H1 (cell line): ENCODE data around the gene PDE9A.

Experiments used
- CEBPB ChIP-seq: IDR thresholded peaks from 2 replicates; pipeline ENCODE4 v1.6.1; 2012; ENCODE audit warnings: low read depth, low read length
- CTCF ChIP-seq, 3 experiments: IDR thresholded peaks; 1 replicate in 2 of 3; 2 replicates in 1 of 3; pipeline versions ENCODE4 v1.5.1 to v1.6.1; 2011; ENCODE audit warnings: low read length in 3 of 3, mild to moderate bottlenecking in 3 of 3, inconsistent platforms in 2 of 3, low read depth in 1 of 3, moderate library complexity in 1 of 3; ENCODE audit not compliant: insufficient read depth in 1 of 3; ENCODE audit errors: control extremely low read depth in 1 of 3
- HDAC2 ChIP-seq, 2 experiments: fragments of 300-600 bp in 1 of 2; sonication (generic) in 1 of 2; IDR thresholded peaks; 2 replicates each; pipeline ENCODE4 v1.6.1; 2011 to 2012; ENCODE audit warnings: low read depth in 2 of 2, low read length in 2 of 2, mild to moderate bottlenecking in 2 of 2, moderate library complexity in 2 of 2, borderline replicate concordance in 1 of 2, inconsistent platforms in 1 of 2
- TEAD4 ChIP-seq: IDR thresholded peaks from 2 replicates; pipeline ENCODE4 v1.6.1; 2012; ENCODE audit warnings: low read depth, low read length, inconsistent platforms, mixed read lengths

- TF ChIP-seq CEBPB (no peak), CTCF (IDR thresholded peaks at IDR 0.05; ENCODE audit: control extremely low read depth in 1 of 3, insufficient read depth in 1 of 3, low read depth in 1 of 3, low read length in 3 of 3) (no peak), HDAC2 (IDR thresholded peaks at IDR 0.05; ENCODE audit: borderline replicate concordance in 1 of 2, low read depth in 2 of 2, low read length in 2 of 2) (no peak), TEAD4 (no peak)
Measured at GRCh38 chr21:42716074-42716473, 62.7 kb downstream of the PDE9A start.
